Osteoblast (primary cell): Measurements from ENCODE around the gene ENHO. TPM values are rescaled to one million over a fixed set of nuclear protein-coding genes. Genes with fewer than 3 reads are reported as not detected.

ENCODE experiments used
- DNase-seq: peaks from one replicate; pipeline ENCODE4 v3.0.0; 2011; ENCODE audit warnings: low spot score, mixed read lengths; ENCODE audit not compliant: insufficient read length; ENCODE audit errors: missing footprints
- H2AFZ ChIP-seq: 2 replicates; pipeline ENCODE4 v1.6.0; 2011; ENCODE audit warnings: mild to moderate bottlenecking, low read length
- H3K27ac ChIP-seq: 2 replicates; pipeline ENCODE4 v1.5.1; 2011; ENCODE audit warnings: mild to moderate bottlenecking, low read depth, low read length, moderate library complexity
- H3K27me3 ChIP-seq: 2 replicates; pipeline ENCODE4 v1.6.0; 2012; ENCODE audit warnings: mild to moderate bottlenecking, control low read depth, inconsistent platforms, low read length, moderate library complexity; ENCODE audit not compliant: insufficient read depth
- H3K36me3 ChIP-seq: 2 replicates; pipeline ENCODE4 v1.5.1; 2011; ENCODE audit warnings: mild to moderate bottlenecking, low read length, control low read depth, moderate library complexity; ENCODE audit not compliant: insufficient read depth
- H3K4me1 ChIP-seq: 2 replicates; pipeline ENCODE4 v1.5.1; 2011; ENCODE audit warnings: mild to moderate bottlenecking, low read length, control low read depth, moderate library complexity; ENCODE audit not compliant: insufficient read depth
- H3K4me2 ChIP-seq: 2 replicates; pipeline ENCODE4 v1.6.0; 2011; ENCODE audit warnings: mild to moderate bottlenecking, low read length; ENCODE audit not compliant: insufficient read depth
- H3K4me3 ChIP-seq: fragments of 200-600 bp; sonication (generic); 3 replicates; pipeline ENCODE4 v1.5.1; 2012; ENCODE audit warnings: mild to moderate bottlenecking, low read length, inconsistent platforms; ENCODE audit not compliant: insufficient read depth
- H3K79me2 ChIP-seq: 2 replicates; pipeline ENCODE4 v1.6.0; 2012; ENCODE audit warnings: mild to moderate bottlenecking, low read length, control low read depth, inconsistent platforms; ENCODE audit not compliant: insufficient read depth
- H3K9me3 ChIP-seq: 2 replicates; pipeline ENCODE4 v1.5.1; 2011; ENCODE audit warnings: low read depth, low read length, control low read depth
- H4K20me1 ChIP-seq: 2 replicates; pipeline ENCODE4 v1.6.0; 2012; ENCODE audit warnings: mild to moderate bottlenecking, low read length, control low read depth; ENCODE audit not compliant: insufficient read depth
- CTCF ChIP-seq: IDR thresholded peaks from 2 replicates; pipeline ENCODE4 v1.5.1; 2011; ENCODE audit warnings: mild to moderate bottlenecking, low read depth, low read length, moderate library complexity; ENCODE audit errors: extremely low read depth
- total RNA-seq: library from RNA; depleted of rRNA; stranded (reverse); fragments of >200 nt; gene quantifications from 2 replicates; pipeline ENCODE4 v1.2.3, GENCODE V29; 2012

ENHO gene
- total RNA-seq, 1 donor, result under 0.01 TPM

- no peaks in the 10 kb centered on the region for H3K36me3 ChIP-seq
- no peaks in the 10 kb centered on the region for H3K9me3 ChIP-seq
- no peaks in the 10 kb centered on the region for H3K4me1 ChIP-seq
- no peak for DNase-seq
- no peaks in the 10 kb centered on the region for H3K79me2 ChIP-seq
- peak; percentile 49 for TF ChIP-seq CTCF
- peaks cover 7% of the 10 kb centered on the region for H3K27me3 ChIP-seq
- no peaks in the 10 kb centered on the region for H4K20me1 ChIP-seq
- no peak overlapping the region for H3K4me3 ChIP-seq
- no peak overlapping the region for H2AFZ ChIP-seq
- no peak overlapping the region for H3K27ac ChIP-seq
- H3K4me2 ChIP-seq, result no peak overlapping the region
Observed at GRCh38 chr9:34562135-34562745, 39.5 kb upstream of the ENHO start.

GRCh38 chr9:34560599-34561214 is 37.9 kb upstream of the ENHO start:
- H2AFZ ChIP-seq, result no peak overlapping the region
- H3K27me3 ChIP-seq, result peaks cover 5% of the 10 kb centered on the region
- no peaks in the 10 kb centered on the region for H3K36me3 ChIP-seq
- no peak overlapping the region for H3K4me3 ChIP-seq
- H3K4me2 ChIP-seq, result peak overlapping the region; percentile 37
- no peaks in the 10 kb centered on the region for H3K9me3 ChIP-seq
- no peaks in the 10 kb centered on the region for H3K4me1 ChIP-seq
- no peaks in the 10 kb centered on the region for H4K20me1 ChIP-seq
- DNase-seq, result peak; percentile 45
- no peak overlapping the region for H3K27ac ChIP-seq
- H3K79me2 ChIP-seq, result no peaks in the 10 kb centered on the region
- TF ChIP-seq CTCF, result no peak

GRCh38 chr9:34559624-34560455 is 37.0 kb upstream of the ENHO start:
- no peaks in the 10 kb centered on the region for H3K79me2 ChIP-seq
- H3K4me1 ChIP-seq, result no peaks in the 10 kb centered on the region
- H3K27ac ChIP-seq, result no peak overlapping the region
- no peaks in the 10 kb centered on the region for H3K9me3 ChIP-seq
- no peaks in the 10 kb centered on the region for H3K36me3 ChIP-seq
- peak overlapping the region; percentile 35 for H3K4me3 ChIP-seq
- peaks cover 5% of the 10 kb centered on the region for H3K27me3 ChIP-seq
- no peak for TF ChIP-seq CTCF
- DNase-seq, result peak; percentile 99
- peak overlapping the region; percentile 5 for H2AFZ ChIP-seq
- H3K4me2 ChIP-seq, result peak overlapping the region; percentile 37
- H4K20me1 ChIP-seq, result no peaks in the 10 kb centered on the region
